ENCODE results near the gene STARD13.

DNA sequence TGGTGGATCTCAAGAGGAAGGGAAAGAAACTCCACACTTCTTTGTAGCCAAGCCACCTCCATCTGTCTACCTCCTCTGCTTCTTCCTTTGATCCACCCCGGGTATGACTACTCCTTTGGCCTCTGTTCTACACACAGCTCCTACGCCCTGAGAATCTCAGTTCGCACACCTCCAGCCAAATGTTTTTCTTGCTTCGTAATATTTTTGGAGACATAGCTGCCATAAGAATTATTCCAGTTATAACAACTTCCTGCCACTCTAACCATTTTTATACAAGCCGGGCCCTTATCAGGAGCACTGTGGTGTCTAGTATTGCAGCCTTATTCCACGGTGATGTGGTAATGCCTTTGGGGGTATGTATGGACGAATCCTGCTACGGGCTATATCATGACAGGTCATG, 126.7 kb downstream of the STARD13 start:
- TF ChIP-seq, protein P1, sequence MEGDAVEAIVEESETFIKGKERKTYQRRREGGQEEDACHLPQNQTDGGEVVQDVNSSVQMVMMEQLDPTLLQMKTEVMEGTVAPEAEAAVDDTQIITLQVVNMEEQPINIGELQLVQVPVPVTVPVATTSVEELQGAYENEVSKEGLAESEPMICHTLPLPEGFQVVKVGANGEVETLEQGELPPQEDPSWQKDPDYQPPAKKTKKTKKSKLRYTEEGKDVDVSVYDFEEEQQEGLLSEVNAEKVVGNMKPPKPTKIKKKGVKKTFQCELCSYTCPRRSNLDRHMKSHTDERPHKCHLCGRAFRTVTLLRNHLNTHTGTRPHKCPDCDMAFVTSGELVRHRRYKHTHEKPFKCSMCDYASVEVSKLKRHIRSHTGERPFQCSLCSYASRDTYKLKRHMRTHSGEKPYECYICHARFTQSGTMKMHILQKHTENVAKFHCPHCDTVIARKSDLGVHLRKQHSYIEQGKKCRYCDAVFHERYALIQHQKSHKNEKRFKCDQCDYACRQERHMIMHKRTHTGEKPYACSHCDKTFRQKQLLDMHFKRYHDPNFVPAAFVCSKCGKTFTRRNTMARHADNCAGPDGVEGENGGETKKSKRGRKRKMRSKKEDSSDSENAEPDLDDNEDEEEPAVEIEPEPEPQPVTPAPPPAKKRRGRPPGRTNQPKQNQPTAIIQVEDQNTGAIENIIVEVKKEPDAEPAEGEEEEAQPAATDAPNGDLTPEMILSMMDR (IDR thresholded peaks at IDR 0.05): no peak
- TF ChIP-seq POLR2A (IDR thresholded peaks at IDR 0.05): no peak
